GM19023 (cell line): ENCODE results near the gene COL11A1.
A peak's percentile ranks its signal among the peaks of the same experiment; 100 is the strongest.
"Not testable (repeated sequence)": the region's sequence is repeated elsewhere in the genome, so short reads cannot be mapped to it uniquely, and the experiment has no call there.

Experiments used
- ATAC-seq: cut with Tn5 transposase; IDR thresholded peaks from one replicate; pipeline ENCODE4 v1.9.1; 2021; ENCODE audit warnings: mild to moderate bottlenecking, moderate library complexity; ENCODE audit not compliant: unreplicated experiment

COL11A1 gene

DNA sequence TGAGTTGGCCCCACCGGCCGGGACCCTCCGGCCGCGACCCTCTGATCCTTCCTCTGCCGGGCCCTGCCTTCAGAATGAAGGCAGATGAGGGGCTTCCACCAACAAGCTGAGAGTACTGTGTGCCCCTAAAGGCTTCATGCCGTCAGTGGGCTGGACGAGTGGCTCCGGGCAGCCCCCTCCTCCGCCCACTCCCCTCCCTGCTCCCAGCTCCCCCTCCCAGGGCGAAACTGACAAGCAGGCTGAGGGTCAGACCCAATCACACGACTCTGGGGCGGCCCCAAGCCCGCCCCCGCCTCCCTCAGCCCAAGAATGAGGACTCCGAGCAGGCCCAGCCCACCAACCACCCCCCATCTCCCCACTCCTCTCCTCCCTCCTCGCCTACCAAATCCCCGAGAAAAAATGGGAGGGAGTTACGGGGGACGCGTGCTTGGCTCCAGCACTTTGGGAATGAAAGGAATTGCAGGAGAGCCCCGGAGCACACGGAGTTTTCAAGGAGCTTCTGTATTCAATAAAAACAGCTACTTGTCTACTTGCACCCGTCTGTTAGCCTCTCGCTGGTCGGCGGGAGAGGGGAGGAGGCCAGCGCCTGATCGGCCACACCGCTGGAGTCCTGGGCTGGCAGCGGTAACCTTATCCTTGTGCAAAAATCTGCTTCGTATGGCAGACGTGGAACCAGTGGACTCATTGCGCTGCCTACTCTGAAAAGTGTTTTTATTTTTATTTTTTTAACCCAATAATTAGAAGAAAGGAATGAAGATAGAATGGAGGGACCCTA is at the start of gene COL11A1:
Gene COL11A1, minus strand, starts transcription at position 147 of the 775 bp plus-strand sequence. CDS start 344 bp downstream, outside the sequence.
- no peak for ATAC-seq

DNA sequence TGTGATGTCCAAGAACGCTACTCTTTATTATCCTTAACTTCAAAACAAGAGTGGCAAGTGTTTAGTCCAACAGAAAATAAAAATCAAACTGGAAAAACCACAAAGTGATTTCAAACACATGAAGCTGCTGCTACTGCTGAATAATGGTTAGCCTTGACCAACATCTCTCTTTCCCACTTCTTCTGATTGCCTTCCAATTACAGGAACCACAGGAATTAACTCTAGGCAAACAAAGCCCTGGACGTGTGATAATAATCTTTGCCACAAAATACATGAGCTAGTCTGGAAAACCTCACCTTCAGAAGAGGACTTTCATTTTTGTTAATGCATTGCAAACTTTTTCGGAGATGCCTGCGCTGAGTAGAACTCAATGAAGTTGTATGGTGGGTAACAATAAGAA is 48.6 kb upstream of the COL11A1 start:
- ATAC-seq: no peak

- no peak for ATAC-seq
These were observed 37.8 kb upstream of the COL11A1 start for GRCh38 chr1:103146166-103146565.

- no peak for ATAC-seq
These were observed 37.1 kb upstream of the COL11A1 start for GRCh38 chr1:103145449-103145848.

GRCh38 chr1:103144681-103145080 is 36.4 kb upstream of the COL11A1 start:
- no peak for ATAC-seq

- ATAC-seq: no peak
These were observed 34.1 kb upstream of the COL11A1 start for GRCh38 chr1:103142461-103142860.

GRCh38 chr1:103129796-103130195 is 21.5 kb upstream of the COL11A1 start:
- ATAC-seq: no peak

DNA sequence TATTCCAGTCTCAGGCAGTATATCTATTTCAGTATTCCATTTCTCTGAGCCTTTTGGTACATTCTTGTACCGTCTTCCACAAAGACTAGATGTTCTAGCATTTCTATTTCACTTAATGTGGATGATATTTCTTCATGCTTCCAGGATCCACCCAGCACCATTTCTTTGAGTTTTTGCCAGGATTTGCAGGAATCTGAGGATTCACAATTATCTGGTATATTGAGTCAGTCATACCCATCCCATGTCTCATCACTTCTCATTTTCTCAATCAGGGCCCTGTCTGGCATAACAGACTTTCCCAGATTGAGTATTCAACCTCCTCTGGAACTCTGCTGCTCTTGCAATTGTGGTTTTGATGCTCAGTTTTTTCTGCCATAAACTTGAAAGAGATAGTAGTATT is 20.9 kb upstream of the COL11A1 start:
- no peak for ATAC-seq

DNA sequence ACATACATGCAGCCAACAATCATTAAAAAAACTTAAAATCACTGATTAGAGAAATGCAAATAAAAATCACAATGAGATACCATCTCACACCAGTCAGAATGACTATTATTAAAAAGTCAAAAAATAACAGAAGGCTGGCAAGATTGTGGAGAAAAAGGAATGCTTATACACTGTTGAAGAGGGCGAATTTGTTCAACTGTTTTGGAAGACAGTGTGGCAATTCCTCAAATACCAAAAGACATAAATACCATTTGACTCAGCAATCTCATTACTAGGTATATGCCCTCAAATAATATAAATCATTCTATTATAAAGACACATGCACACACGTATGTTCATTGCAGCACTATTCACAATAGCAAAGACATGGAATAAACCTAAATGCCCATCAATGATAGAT is 19.9 kb upstream of the COL11A1 start:
- not testable (repeated sequence) for ATAC-seq

- ATAC-seq: no peak
These were observed 16.9 kb upstream of the COL11A1 start for GRCh38 chr1:103125219-103125618.

- no peak for ATAC-seq
These were observed 14.8 kb upstream of the COL11A1 start for GRCh38 chr1:103122983-103123720.

DNA sequence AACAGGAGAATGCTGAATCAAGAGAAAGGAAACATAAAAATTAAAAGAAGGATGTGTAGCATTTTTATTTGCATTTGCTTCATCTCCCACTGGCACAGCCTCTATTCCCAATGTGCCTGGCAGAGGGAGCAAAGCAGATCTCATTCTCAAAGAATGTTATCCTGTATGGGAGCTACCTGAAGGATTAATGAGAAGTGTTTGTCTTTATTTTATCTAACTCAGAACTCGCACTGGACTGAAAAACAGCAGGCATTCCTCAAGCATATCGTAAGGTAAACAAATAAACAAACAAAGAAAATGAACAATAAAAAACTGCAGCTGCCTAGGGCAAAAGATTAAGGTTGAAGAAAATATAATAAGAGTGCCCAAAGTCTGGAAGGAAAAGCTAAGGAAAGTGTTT is 12.7 kb upstream of the COL11A1 start:
- ATAC-seq: no peak

- ATAC-seq: no peak
These were observed 4.2 kb upstream of the COL11A1 start for GRCh38 chr1:103112546-103112945.

GRCh38 chr1:103111926-103112325 is 3.6 kb upstream of the COL11A1 start:
- no peak for ATAC-seq

GRCh38 chr1:103110701-103111100 is 2.4 kb upstream of the COL11A1 start:
- no peak for ATAC-seq

DNA sequence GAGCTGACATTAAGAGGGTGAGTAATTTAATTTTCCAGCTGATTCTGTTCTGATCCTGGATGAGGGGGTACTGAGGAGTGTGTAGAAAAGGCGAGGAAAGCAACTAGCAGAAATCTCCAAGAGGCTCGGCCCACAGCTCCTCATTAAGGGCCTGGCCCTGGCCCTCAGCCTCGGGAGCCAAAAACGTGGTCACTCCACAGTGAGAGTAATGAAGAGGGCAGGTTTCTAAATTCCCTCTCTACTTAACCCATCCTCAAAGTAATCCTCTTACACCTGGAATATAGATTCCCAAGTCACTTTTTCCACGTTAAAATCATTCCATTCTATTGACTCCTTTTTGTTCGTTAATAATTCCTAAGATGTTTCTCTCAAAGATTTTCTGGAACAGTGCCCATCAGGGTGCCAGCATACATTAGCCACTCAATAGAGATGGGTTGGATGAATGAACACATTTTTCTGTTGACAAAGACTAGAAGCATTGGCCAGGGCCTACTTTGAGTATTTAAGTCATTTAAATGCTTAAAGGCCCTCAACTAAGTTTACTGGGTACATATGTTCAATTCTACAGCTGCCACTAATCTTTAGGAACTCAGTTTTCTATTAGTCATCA is 1.1 kb upstream of the COL11A1 start:
- ATAC-seq: no peak

DNA sequence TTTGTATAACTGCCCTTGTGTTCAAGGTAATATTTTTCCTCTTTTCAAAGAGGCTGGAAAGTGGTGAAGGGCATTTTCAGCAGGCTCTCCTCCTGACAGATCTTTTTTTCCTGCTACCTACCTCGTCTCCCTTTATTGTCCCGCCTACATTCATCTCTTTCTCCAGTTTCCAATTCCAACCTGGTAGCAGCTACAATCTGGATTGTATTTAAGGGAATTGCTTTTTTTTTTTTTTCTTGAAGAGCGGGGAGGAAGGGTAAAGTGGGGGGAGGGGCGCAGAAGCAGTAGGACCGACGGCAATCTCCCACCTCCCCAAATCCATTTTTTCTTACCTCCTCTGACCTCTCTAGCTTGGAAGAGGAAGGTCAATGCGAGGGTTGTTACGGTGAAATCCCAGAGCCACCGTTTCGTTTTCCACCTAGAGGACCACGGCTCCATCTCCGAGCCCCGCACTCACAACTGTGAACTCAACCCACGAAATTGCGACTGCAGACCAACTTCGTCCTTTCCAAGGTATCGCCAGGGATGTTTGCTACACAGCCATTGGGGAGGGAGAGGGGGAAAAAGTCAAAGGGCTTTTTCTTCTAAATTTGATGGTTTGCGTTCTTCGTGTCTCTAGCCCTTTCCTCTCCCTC is 464 bp downstream of the COL11A1 start:
- no peak for ATAC-seq

DNA sequence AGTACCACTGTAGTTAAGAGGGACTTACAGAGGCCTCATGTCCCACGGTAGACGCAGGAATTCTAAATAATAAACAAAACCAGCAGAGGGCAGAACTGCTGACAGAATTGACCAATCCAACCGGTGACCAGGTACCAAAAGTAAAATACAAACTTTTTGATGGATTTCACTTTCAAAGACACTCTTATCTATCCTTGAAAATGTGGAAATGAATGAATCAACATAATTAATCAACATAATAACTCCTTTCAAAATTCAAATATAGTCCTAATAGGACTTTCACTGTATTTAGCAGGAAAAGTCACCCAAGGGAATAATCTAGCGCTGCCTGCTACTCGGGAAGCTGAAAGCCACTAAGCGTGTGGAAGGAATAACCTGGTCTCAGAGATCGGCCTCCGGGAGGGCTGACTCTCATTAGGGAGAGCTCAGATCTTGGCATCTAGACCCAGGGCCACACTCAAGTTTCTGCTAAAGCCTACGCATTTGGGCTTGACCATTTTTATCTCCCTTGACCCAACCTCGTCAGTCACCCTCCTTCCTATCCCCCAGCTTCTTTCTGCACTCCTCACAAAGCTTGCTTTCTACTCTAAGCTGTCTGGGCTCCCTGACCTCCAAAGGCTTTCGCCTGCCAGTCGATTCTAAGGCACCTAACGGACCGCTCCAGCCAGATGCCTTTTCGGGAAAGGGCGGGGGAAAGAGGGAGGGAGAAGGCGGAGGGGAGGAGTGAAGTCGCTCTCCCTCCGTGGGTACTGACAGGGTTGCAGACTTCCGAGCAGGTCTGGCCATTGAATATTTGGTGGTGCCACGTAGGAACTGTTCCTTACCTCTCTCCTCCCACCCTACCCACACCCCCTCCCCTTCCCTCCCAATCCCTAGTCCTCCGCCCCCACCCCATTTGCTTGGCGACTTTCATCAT is 1.6 kb downstream of the COL11A1 start:
- peak; percentile 88 for ATAC-seq

GRCh38 chr1:103101399-103101798 is 6.9 kb downstream of the COL11A1 start:
- no peak for ATAC-seq

- ATAC-seq: no peak
These were observed 19.1 kb downstream of the COL11A1 start for GRCh38 chr1:103089221-103089620.
